NCI-H2029 (cell line): ENCODE results near the gene CD46.
"Not testable (repeated sequence)": the region's sequence is repeated elsewhere in the genome, so short reads cannot be mapped to it uniquely, and the experiment has no call there.

ENCODE experiments used
- DNase-seq: peaks from one replicate; lab custom pipeline; 2025; lab: John Stamatoyannopoulos, UW

Gene CD46

GRCh38 chr1:207751790-207752455, at the start of gene CD46:
Gene CD46, plus strand, starts transcription at chr1:207752054. Its CDS starts 159 bp downstream, at chr1:207752213.
- peak; percentile 94 for DNase-seq

- DNase-seq, result no peak
These were observed 49.5 kb upstream of the CD46 start for GRCh38 chr1:207702317-207702716.

- DNase-seq, result no peak
These were observed 48.1 kb upstream of the CD46 start for GRCh38 chr1:207703712-207704111.

- DNase-seq, result not testable (repeated sequence)
These were observed 43.9 kb upstream of the CD46 start for GRCh38 chr1:207708004-207708403.

- no peak for DNase-seq
These were observed 40.6 kb upstream of the CD46 start for GRCh38 chr1:207711285-207711684.

GRCh38 chr1:207712701-207713100, 39.2 kb upstream of the CD46 start:
- not testable (repeated sequence) for DNase-seq

GRCh38 chr1:207713529-207713928, 38.3 kb upstream of the CD46 start:
- no peak for DNase-seq

GRCh38 chr1:207719234-207719633, 32.6 kb upstream of the CD46 start:
- no peak for DNase-seq

- not testable (repeated sequence) for DNase-seq
These were observed 23.5 kb upstream of the CD46 start for GRCh38 chr1:207728200-207728858.

- not testable (repeated sequence) for DNase-seq
These were observed 14.2 kb upstream of the CD46 start for GRCh38 chr1:207737503-207738157.

GRCh38 chr1:207738158-207738659, 13.6 kb upstream of the CD46 start:
- not testable (repeated sequence) for DNase-seq

- DNase-seq, result no peak
These were observed 11.6 kb upstream of the CD46 start for GRCh38 chr1:207740207-207740606.

- no peak for DNase-seq
These were observed 8.9 kb upstream of the CD46 start for GRCh38 chr1:207742850-207743555.

GRCh38 chr1:207744000-207744534, 7.8 kb upstream of the CD46 start:
- DNase-seq, result no peak

GRCh38 chr1:207745285-207745684, 6.6 kb upstream of the CD46 start:
- DNase-seq, result no peak

GRCh38 chr1:207745839-207746767, 5.8 kb upstream of the CD46 start:
- no peak for DNase-seq

- DNase-seq, result peak; percentile 47
These were observed 4.0 kb upstream of the CD46 start for GRCh38 chr1:207747627-207748492.

- peak; percentile 83 for DNase-seq
These were observed 2.9 kb upstream of the CD46 start for GRCh38 chr1:207748737-207749528.
